A549 (cell line): ENCODE measurements around the gene TBCA.

ENCODE experiments used
- BHLHE40 ChIP-seq: IDR thresholded peaks from 2 replicates; pipeline ENCODE4 v1.6.1; 2012; ENCODE audit warnings: low read depth, low read length, inconsistent platforms
- EP300 ChIP-seq, 2 experiments: fragments of >200 bp; sonication (Bioruptor Twin); formaldehyde crosslinking; IDR thresholded peaks; 2 replicates in 1 of 2; 3 replicates in 1 of 2; pipeline ENCODE4 v1.6.1; 2016 to 2017
- FOSL2 ChIP-seq, 2 experiments: fragments of 450-650 bp in 1 of 2; fragments of >200 bp in 1 of 2; sonication (Bioruptor Twin) in 1 of 2; formaldehyde crosslinking; IDR thresholded peaks; 2 replicates each; pipeline versions ENCODE4 v1.5.0 to v1.6.1; 2016 to 2020; ENCODE audit warnings: mild to moderate bottlenecking in 1 of 2, moderate library complexity in 1 of 2
- FOXS1 ChIP-seq: fragments of 250-450 bp; sonication (Bioruptor Pico); IDR thresholded peaks from 2 replicates; pipeline ENCODE4 v1.5.0; 2020; ENCODE audit warnings: mild to moderate bottlenecking, moderate library complexity
- JUN ChIP-seq, 2 experiments: fragments of >200 bp; sonication (Bioruptor Twin); formaldehyde crosslinking; IDR thresholded peaks; 2 replicates in 1 of 2; 3 replicates in 1 of 2; pipeline ENCODE4 v1.6.1; 2016 to 2017
- MAFK ChIP-seq: fragments of 450-650 bp; IDR thresholded peaks from 2 replicates; pipeline ENCODE4 v1.6.1; 2014; ENCODE audit not compliant: partially characterized antibody
- MAZ ChIP-seq: fragments of 150-350 bp; IDR thresholded peaks from 2 replicates; pipeline ENCODE4 v1.6.1; 2014; ENCODE audit warnings: antibody characterized with exemption, low read depth, low read length, borderline replicate concordance
- NPAS2 ChIP-seq: fragments of 250-450 bp; sonication (Bioruptor Pico); IDR thresholded peaks from 2 replicates; pipeline ENCODE4 v1.8.0; 2022; ENCODE audit warnings: mild to moderate bottlenecking, moderate library complexity, borderline replicate concordance
- POLR2A ChIP-seq: IDR thresholded peaks from 2 replicates; pipeline ENCODE4 v1.6.1; 2012; ENCODE audit warnings: mild to moderate bottlenecking, low read length
- RAD21 ChIP-seq, 2 experiments: fragments of >200 bp in 1 of 2; sonication (Bioruptor Twin) in 1 of 2; formaldehyde crosslinking in 1 of 2; IDR thresholded peaks in 1 of 2; conservative IDR thresholded peaks in 1 of 2; 2 replicates in 1 of 2; 3 replicates in 1 of 2; pipeline ENCODE4 v1.6.1; 2012 to 2018; ENCODE audit warnings: inconsistent platforms in 1 of 2
- TP53 ChIP-seq: fragments of 250-450 bp; sonication (Bioruptor Pico); IDR thresholded peaks from 2 replicates; pipeline ENCODE4 v1.5.0; 2021; ENCODE audit warnings: mild to moderate bottlenecking, moderate library complexity
- TF ChIP-seq, protein P1 (sequence below): fragments of >200 bp; sonication (Bioruptor Twin); formaldehyde crosslinking; IDR thresholded peaks from 3 replicates; pipeline ENCODE4 v1.5.1; 2016
- TF ChIP-seq, protein P2 (sequence below): IDR thresholded peaks from 2 replicates; pipeline ENCODE4 v1.6.1; 2012
- TF ChIP-seq, protein P3 (sequence below): fragments of 200-600 bp; sonication (generic); IDR thresholded peaks from 2 replicates; pipeline ENCODE4 v1.6.1; 2016; ENCODE audit warnings: antibody characterized with exemption, mild to moderate bottlenecking, moderate library complexity

DNA sequence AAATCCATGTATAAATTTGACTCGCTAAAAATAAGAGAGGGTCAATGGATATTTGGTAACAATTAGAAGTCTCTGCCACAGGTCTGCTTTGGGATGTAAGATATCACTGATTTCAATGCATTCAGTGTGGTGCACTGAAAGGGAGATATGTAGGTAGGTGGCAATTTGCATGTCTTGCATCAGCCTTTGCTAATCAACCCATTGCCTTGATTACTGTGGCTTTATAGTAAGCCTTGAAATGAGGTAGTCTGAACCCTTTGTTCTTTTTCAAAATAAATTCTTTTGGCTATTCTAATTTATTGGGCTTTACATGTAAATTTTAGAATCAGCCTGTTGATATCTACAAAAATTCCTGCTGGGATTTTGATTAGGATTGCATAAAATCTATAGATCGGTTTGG is 15.8 kb upstream of the TBCA start:
- no peak for TF ChIP-seq JUN (IDR thresholded peaks at IDR 0.05)
- TF ChIP-seq, protein P1, sequence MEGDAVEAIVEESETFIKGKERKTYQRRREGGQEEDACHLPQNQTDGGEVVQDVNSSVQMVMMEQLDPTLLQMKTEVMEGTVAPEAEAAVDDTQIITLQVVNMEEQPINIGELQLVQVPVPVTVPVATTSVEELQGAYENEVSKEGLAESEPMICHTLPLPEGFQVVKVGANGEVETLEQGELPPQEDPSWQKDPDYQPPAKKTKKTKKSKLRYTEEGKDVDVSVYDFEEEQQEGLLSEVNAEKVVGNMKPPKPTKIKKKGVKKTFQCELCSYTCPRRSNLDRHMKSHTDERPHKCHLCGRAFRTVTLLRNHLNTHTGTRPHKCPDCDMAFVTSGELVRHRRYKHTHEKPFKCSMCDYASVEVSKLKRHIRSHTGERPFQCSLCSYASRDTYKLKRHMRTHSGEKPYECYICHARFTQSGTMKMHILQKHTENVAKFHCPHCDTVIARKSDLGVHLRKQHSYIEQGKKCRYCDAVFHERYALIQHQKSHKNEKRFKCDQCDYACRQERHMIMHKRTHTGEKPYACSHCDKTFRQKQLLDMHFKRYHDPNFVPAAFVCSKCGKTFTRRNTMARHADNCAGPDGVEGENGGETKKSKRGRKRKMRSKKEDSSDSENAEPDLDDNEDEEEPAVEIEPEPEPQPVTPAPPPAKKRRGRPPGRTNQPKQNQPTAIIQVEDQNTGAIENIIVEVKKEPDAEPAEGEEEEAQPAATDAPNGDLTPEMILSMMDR, result no peak
- no peak for TF ChIP-seq RAD21 (conservative IDR thresholded peaks at IDR 0.05 in 1 of 2, IDR thresholded peaks at IDR 0.05 in 1 of 2)
- no peak for TF ChIP-seq EP300 (IDR thresholded peaks at IDR 0.05)
- TF ChIP-seq MAZ, result no peak
- no peak for TF ChIP-seq TP53
- no peak for TF ChIP-seq NPAS2
- no peak for TF ChIP-seq POLR2A
- TF ChIP-seq, protein P2, sequence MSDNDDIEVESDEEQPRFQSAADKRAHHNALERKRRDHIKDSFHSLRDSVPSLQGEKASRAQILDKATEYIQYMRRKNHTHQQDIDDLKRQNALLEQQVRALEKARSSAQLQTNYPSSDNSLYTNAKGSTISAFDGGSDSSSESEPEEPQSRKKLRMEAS, result no peak
- TF ChIP-seq, protein P3, sequence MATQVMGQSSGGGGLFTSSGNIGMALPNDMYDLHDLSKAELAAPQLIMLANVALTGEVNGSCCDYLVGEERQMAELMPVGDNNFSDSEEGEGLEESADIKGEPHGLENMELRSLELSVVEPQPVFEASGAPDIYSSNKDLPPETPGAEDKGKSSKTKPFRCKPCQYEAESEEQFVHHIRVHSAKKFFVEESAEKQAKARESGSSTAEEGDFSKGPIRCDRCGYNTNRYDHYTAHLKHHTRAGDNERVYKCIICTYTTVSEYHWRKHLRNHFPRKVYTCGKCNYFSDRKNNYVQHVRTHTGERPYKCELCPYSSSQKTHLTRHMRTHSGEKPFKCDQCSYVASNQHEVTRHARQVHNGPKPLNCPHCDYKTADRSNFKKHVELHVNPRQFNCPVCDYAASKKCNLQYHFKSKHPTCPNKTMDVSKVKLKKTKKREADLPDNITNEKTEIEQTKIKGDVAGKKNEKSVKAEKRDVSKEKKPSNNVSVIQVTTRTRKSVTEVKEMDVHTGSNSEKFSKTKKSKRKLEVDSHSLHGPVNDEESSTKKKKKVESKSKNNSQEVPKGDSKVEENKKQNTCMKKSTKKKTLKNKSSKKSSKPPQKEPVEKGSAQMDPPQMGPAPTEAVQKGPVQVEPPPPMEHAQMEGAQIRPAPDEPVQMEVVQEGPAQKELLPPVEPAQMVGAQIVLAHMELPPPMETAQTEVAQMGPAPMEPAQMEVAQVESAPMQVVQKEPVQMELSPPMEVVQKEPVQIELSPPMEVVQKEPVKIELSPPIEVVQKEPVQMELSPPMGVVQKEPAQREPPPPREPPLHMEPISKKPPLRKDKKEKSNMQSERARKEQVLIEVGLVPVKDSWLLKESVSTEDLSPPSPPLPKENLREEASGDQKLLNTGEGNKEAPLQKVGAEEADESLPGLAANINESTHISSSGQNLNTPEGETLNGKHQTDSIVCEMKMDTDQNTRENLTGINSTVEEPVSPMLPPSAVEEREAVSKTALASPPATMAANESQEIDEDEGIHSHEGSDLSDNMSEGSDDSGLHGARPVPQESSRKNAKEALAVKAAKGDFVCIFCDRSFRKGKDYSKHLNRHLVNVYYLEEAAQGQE, result no peak
- no peak for TF ChIP-seq FOXS1
- TF ChIP-seq FOSL2 (IDR thresholded peaks at IDR 0.05), result no peak
- no peak for TF ChIP-seq FOSL2 (CRISPR knock-in tag; IDR thresholded peaks at IDR 0.05)
- TF ChIP-seq BHLHE40, result no peak
- TF ChIP-seq MAFK, result no peak
